HCEC 1CT (cell line): ENCODE results near the gene MET.

Experiments
- DNase-seq: peaks from one replicate; pipeline ENCODE4 v3.0.0-alpha.2; 2017

MET gene

GRCh38 chr7:116787881-116788280, 115.9 kb downstream of the MET start:
- no peak for DNase-seq

GRCh38 chr7:116788572-116789197, 116.7 kb downstream of the MET start:
- no peak for DNase-seq

- DNase-seq = no peak
These were observed 118.0 kb downstream of the MET start for GRCh38 chr7:116790025-116790424.

- no peak for DNase-seq
These were observed 120.8 kb downstream of the MET start for GRCh38 chr7:116792813-116793212.

GRCh38 chr7:116793795-116794340, 121.9 kb downstream of the MET start:
- DNase-seq = no peak

- no peak for DNase-seq
These were observed 124.5 kb downstream of the MET start for GRCh38 chr7:116796471-116796870.

GRCh38 chr7:116797612-116798011, 125.6 kb downstream of the MET start:
- DNase-seq = no peak

GRCh38 chr7:116798232-116798631, 126.2 kb downstream of the MET start:
- no peak for DNase-seq

- no peak for DNase-seq
These were observed 127.9 kb downstream of the MET start for GRCh38 chr7:116799916-116800315.

GRCh38 chr7:116800594-116800993, 128.6 kb downstream of the MET start:
- DNase-seq = no peak

- peak; percentile 84 for DNase-seq
These were observed 129.2 kb downstream of the MET start for GRCh38 chr7:116801092-116801710.

GRCh38 chr7:116802144-116802745, 130.2 kb downstream of the MET start:
- peak; percentile 40 for DNase-seq

- DNase-seq = peak; percentile 83
These were observed 130.8 kb downstream of the MET start for GRCh38 chr7:116802746-116803152.

- DNase-seq = no peak
These were observed 132.5 kb downstream of the MET start for GRCh38 chr7:116804471-116804870.

GRCh38 chr7:116805100-116805544, 133.1 kb downstream of the MET start:
- peak; percentile 38 for DNase-seq

GRCh38 chr7:116806046-116806944, 134.3 kb downstream of the MET start:
- no peak for DNase-seq

- DNase-seq = no peak
These were observed 135.1 kb downstream of the MET start for GRCh38 chr7:116807011-116807560.

GRCh38 chr7:116809636-116810266, 137.8 kb downstream of the MET start:
- DNase-seq = peak; percentile 67

GRCh38 chr7:116810267-116811116, 138.5 kb downstream of the MET start:
- DNase-seq = peak; percentile 22

GRCh38 chr7:116811768-116812167, 139.8 kb downstream of the MET start:
- DNase-seq = no peak

- DNase-seq = no peak
These were observed 140.9 kb downstream of the MET start for GRCh38 chr7:116812860-116813259.
